Epithelial cell of esophagus (primary cell): ENCODE results near the gene LAMP1.

Experiments
- DNase-seq: peaks from one replicate; pipeline ENCODE4 v3.0.0; 2010; ENCODE audit warnings: low read depth
- H3K4me3 ChIP-seq: 2 replicates; pipeline ENCODE4 v1.5.1; 2011; ENCODE audit warnings: mild to moderate bottlenecking, low read length, control low read depth
- TF ChIP-seq, protein P1 (sequence below): IDR thresholded peaks from 2 replicates; pipeline ENCODE4 v1.5.1; 2011; ENCODE audit warnings: low read depth, mild to moderate bottlenecking, low read length, control low read depth, inconsistent platforms; ENCODE audit not compliant: insufficient read depth; ENCODE audit errors: missing control alignments

The LAMP1 gene

DNA sequence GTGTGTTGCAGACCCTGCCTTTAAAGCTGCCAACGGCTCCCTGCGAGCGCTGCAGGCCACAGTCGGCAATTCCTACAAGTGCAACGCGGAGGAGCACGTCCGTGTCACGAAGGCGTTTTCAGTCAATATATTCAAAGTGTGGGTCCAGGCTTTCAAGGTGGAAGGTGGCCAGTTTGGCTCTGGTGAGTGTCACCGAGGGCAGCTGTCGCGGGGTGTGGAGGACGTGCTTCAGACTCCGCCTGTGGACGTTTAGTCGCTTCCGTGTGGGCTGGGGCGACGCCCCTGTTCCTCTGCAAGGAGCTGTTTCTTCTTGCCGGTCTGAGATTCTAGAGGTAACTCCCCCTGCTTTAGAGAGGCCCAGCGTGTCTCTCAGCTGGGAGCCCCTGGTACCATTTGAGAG is 24.5 kb downstream of the LAMP1 start:
- H3K4me3 ChIP-seq: no peak overlapping the region
- DNase-seq: no peak

DNA sequence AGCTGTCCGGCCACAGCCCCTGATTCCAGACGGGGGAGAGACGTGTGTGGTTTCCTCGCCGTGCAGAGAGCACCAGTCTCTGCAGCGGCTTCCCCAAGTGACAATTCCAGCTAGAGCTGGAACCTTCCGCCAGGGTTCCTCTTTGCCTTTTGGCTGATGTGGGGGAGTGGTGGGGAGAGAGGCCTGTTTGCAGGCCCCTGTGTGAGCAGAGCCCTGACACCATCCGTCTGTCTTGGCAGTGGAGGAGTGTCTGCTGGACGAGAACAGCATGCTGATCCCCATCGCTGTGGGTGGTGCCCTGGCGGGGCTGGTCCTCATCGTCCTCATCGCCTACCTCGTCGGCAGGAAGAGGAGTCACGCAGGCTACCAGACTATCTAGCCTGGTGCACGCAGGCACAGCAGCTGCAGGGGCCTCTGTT is 25.0 kb downstream of the LAMP1 start:
- H3K4me3 ChIP-seq: no peak overlapping the region
- DNase-seq: no peak
- TF ChIP-seq, protein P1, sequence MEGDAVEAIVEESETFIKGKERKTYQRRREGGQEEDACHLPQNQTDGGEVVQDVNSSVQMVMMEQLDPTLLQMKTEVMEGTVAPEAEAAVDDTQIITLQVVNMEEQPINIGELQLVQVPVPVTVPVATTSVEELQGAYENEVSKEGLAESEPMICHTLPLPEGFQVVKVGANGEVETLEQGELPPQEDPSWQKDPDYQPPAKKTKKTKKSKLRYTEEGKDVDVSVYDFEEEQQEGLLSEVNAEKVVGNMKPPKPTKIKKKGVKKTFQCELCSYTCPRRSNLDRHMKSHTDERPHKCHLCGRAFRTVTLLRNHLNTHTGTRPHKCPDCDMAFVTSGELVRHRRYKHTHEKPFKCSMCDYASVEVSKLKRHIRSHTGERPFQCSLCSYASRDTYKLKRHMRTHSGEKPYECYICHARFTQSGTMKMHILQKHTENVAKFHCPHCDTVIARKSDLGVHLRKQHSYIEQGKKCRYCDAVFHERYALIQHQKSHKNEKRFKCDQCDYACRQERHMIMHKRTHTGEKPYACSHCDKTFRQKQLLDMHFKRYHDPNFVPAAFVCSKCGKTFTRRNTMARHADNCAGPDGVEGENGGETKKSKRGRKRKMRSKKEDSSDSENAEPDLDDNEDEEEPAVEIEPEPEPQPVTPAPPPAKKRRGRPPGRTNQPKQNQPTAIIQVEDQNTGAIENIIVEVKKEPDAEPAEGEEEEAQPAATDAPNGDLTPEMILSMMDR: no peak

More for the DNA sequence above, 24.5 kb downstream of the LAMP1 start:
- TF ChIP-seq, protein P1: no peak

DNA sequence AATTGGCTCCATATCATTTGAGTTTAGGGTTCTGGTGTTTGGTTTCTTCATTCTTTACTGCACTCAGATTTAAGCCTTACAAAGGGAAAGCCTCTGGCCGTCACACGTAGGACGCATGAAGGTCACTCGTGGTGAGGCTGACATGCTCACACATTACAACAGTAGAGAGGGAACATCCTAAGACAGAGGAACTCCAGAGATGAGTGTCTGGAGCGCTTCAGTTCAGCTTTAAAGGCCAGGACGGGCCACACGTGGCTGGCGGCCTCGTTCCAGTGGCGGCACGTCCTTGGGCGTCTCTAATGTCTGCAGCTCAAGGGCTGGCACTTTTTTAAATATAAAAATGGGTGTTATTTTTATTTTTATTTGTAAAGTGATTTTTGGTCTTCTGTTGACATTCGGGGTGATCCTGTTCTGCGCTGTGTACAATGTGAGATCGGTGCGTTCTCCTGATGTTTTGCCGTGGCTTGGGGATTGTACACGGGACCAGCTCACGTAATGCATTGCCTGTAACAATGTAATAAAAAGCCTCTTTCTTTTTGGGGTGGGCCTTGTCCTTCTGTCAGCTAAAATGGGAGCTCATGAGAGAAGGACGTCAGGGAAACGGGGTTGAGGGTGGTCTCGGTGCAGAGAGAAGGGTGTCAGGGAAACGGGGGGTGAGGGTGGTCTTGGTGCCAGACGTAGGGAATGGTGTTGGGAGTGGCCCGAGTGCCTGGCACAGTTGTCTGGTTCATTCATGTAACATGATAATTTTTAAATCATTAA is 26.0 kb downstream of the LAMP1 start:
- TF ChIP-seq, protein P1: no peak
- H3K4me3 ChIP-seq: no peak overlapping the region
- no peak for DNase-seq

DNA sequence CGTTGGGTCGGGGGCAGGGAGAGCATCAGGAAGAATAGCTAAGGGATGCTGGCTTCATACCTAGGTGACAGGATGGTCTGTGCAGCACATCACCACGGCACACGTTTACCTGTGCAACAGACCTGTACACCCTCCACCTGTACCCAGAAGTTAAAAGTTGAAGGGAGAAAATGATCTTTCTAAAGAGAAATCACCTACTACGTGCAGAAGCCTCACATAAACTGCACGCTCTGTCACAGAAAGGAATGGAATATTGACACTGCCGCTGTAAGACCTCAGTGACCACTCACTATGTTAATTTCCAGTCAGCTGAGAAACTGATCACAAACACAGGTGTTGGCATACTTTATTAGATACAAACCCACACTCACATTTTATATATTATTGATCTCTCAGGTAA is 26.8 kb downstream of the LAMP1 start:
- H3K4me3 ChIP-seq: no peak overlapping the region
- DNase-seq: no peak
- TF ChIP-seq, protein P1: no peak

DNA sequence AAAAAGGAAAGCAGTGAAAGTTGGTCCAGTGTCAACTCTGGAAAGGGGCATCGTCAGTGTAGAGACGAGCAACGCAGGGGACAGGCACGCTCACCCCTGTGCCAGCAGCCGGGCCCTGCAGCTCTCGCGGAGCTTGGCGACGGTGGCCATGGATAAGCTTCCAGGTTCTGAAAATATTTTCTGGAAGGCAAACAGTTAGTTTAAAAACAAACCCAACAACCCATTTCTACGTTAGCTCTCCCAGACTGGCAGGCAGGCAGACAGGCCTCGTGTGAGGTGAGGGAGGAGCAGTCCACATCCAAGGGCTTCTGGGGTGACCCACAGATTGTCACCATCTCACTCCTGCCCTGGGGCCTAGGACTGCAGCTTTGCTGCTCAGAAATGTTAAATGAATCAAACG is 27.4 kb downstream of the LAMP1 start:
- DNase-seq: no peak
- TF ChIP-seq, protein P1: no peak
- no peak overlapping the region for H3K4me3 ChIP-seq

DNA sequence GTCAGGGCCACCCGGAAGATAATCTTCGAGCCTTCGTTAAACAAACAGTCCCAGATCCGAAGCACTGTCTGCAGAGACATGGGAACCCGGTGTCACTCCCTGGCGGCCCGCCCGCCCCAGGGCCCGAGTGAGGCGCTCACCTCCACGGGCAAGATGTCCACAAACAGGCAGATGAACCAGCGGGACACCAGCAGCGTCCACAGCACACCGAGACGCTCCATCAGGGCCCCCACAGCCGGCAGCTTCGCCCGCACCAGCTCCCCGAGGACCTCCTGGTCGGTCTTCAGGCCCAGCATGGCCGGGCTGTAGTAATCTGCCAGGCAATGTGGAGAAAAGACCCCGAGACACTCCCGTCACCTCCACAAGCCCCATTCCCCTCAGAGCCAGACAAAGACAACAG is 28.7 kb downstream of the LAMP1 start:
- no peak overlapping the region for H3K4me3 ChIP-seq
- TF ChIP-seq, protein P1: no peak
- DNase-seq: no peak

DNA sequence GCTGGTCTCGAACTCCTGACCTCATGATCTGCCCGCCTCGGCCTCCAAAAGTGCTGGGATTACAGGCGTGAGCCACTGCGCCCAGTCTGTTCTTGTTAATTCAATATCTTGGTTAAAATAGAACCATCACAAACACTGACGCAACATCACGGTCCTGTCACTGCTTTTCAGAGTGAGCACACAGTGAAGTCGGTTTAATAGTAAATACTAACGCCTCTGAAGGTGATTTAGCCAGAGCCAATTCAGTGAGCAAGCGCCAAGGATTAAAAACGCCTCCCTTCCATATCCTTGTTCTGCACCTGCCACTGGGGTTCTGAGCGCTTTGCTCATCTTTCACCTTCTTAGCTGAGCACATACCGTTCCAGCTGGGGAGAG is 30.3 kb downstream of the LAMP1 start:
- H3K4me3 ChIP-seq: no peak overlapping the region
- no peak for DNase-seq
- TF ChIP-seq, protein P1: no peak
